H1 (cell line): Measurements from ENCODE around the gene RICTOR.

ENCODE experiments used
- CBX8 ChIP-seq: fragments of 300-800, 300-1000 bp; sonication (generic); IDR thresholded peaks from 2 replicates; pipeline ENCODE4 v1.7.1; 2016; ENCODE audit warnings: low read depth, low read length, borderline replicate concordance
- CHD2 ChIP-seq: IDR thresholded peaks from 2 replicates; pipeline ENCODE4 v1.6.1; 2012; ENCODE audit warnings: low read length, improper control_type of control experiment
- CTCF ChIP-seq, 3 experiments: IDR thresholded peaks; 1 replicate in 2 of 3; 2 replicates in 1 of 3; pipeline versions ENCODE4 v1.5.1 to v1.6.1; 2011; ENCODE audit warnings: low read length in 3 of 3, mild to moderate bottlenecking in 3 of 3, inconsistent platforms in 2 of 3, low read depth in 1 of 3, moderate library complexity in 1 of 3; ENCODE audit not compliant: insufficient read depth in 1 of 3; ENCODE audit errors: control extremely low read depth in 1 of 3
- EZH2 ChIP-seq: fragments of 200-600 bp; sonication (generic); IDR thresholded peaks from 2 replicates; pipeline ENCODE4 v1.7.1; 2012; ENCODE audit warnings: low read depth, mild to moderate bottlenecking, moderate library complexity, low read length, inconsistent platforms; ENCODE audit not compliant: severe bottlenecking
- FOSL1 ChIP-seq: IDR thresholded peaks from 2 replicates; pipeline ENCODE4 v1.6.1; 2011; ENCODE audit warnings: mild to moderate bottlenecking, low read depth, low read length, moderate library complexity; ENCODE audit not compliant: insufficient read depth
- GABPA ChIP-seq: IDR thresholded peaks from 2 replicates; pipeline ENCODE4 v1.6.1; 2011; ENCODE audit warnings: mild to moderate bottlenecking, low read length, moderate library complexity, borderline replicate concordance; ENCODE audit not compliant: insufficient read depth
- JUND ChIP-seq: IDR thresholded peaks from 2 replicates; pipeline ENCODE4 v1.6.1; 2011; ENCODE audit warnings: mild to moderate bottlenecking, improper control_type of control experiment, low read length
- MAX ChIP-seq: IDR thresholded peaks from 2 replicates; pipeline ENCODE4 v1.6.1; 2012; ENCODE audit warnings: inconsistent platforms
- POLR2A ChIP-seq, 2 experiments: IDR thresholded peaks; 1 replicate in 1 of 2; 2 replicates in 1 of 2; pipeline ENCODE4 v1.6.1; 2011; ENCODE audit warnings: low read depth in 2 of 2, low read length in 2 of 2, mild to moderate bottlenecking in 2 of 2; ENCODE audit errors: control extremely low read depth in 1 of 2
- RAD21 ChIP-seq, 2 experiments: IDR thresholded peaks in 1 of 2; conservative IDR thresholded peaks in 1 of 2; 2 replicates each; pipeline ENCODE4 v1.6.1; 2011; ENCODE audit warnings: low read depth in 2 of 2, low read length in 2 of 2, improper control_type of control experiment in 1 of 2, inconsistent platforms in 1 of 2, mild to moderate bottlenecking in 1 of 2, moderate library complexity in 1 of 2

- TF ChIP-seq CTCF (IDR thresholded peaks at IDR 0.05; ENCODE audit: control extremely low read depth in 1 of 3, insufficient read depth in 1 of 3, low read depth in 1 of 3, low read length in 3 of 3) (no peak), MAX (no peak), GABPA (no peak), RAD21 (IDR thresholded peaks at IDR 0.05 in 1 of 2, conservative IDR thresholded peaks at IDR 0.05 in 1 of 2; ENCODE audit: low read depth in 2 of 2, low read length in 2 of 2) (no peak), CHD2 (no peak), EZH2 (no peak), FOSL1 (no peak), JUND (no peak), CBX8 (no peak), POLR2A (IDR thresholded peaks at IDR 0.05; ENCODE audit: control extremely low read depth in 1 of 2, low read depth in 2 of 2, low read length in 2 of 2) (no peak)
Observed at GRCh38 chr5:38944282-38944681, 129.9 kb downstream of the RICTOR start.
